NCI-H1105 treated with DMSO at 0.1 percent for 48 hours (cell line): ENCODE data around the gene ST3GAL4.

Experiments
- DNase-seq: peaks from one replicate; lab custom pipeline; 2025; lab: John Stamatoyannopoulos, UW

Gene ST3GAL4

DNA sequence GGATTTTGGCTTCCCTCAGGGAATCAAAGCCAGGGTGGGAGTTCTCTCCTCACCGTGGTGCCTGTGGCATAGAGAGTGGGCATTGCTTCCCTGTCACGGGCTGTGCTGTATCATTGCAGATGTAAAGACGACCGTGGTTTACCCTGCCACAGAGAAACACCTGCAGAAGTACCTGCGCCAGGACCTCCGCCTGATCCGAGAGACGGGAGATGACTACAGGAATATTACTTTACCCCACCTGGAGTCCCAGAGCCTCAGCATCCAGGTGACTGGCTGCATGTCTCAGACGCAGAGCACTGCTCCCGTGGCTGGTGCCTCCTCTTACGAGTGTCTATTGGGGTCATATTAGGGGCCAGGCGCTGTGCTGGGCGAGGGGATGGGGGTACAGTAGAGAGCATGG is 24.2 kb upstream of the ST3GAL4 start:
- no peak for DNase-seq

- no peak for DNase-seq
These were observed 23.2 kb upstream of the ST3GAL4 start for GRCh38 chr11:126332221-126332711.

DNA sequence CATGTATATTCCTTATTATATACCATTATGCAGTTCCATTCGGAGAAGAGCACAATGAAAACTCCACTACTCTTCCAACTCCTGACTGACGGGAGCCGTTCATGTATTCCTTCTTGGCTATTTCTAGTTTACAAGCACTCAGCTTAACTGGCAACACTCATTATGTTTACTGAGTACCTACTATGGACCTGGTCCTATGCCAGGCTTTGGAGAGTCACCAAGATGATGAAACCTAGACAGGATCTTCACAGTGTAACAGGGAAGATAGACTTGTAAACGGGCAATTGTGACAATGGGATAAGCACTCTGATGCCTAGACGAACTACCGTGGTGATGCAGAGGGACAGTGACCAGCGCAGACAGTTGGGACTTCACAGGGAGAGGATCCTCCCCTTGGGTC is 22.3 kb upstream of the ST3GAL4 start:
- no peak for DNase-seq

GRCh38 chr11:126334659-126335462 is 20.6 kb upstream of the ST3GAL4 start:
- DNase-seq: no peak

GRCh38 chr11:126335463-126335760 is 20.1 kb upstream of the ST3GAL4 start:
- no peak for DNase-seq

DNA sequence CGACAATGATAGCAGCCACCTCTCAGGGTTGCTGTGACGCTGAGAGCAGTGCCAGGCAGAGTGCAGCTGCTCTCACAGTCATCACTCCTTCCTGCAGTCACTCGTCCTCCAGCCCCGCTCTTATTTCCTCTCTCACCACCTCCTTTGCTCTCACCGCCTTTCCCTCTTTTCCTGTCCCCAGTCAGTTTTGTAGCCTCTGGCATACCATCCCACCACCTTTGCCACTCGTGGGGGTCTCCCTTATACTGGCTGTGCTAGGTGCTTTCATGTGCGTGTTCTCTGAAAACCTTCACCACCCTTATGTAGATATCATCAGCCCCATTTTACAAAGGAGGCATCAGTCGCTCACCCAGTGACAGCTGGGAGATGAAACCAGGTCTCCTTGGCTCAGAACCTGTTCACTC is 19.3 kb upstream of the ST3GAL4 start:
- DNase-seq: no peak

DNA sequence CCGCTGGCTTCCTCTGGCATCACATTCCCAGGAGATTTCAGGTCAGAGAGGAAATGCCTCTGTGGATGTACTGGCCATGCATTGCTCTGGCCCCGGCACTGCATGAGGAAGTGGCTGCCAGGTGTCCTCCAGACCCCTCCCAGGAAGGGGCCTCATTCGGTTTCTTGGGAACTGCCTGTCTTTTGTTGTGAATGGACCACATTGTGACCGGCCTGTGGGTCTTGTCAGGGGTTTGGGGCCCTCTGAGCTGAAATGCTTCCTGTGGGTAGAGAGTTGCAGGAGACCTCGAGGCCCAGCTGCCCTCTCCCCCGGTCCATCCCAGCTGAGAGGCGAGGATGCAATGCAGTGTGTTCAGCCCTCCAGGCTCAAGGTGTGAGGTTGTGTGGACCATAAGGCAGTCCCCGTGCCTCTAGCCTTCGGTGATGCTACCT is 18.8 kb upstream of the ST3GAL4 start:
- no peak for DNase-seq

- no peak for DNase-seq
These were observed 18.4 kb upstream of the ST3GAL4 start for GRCh38 chr11:126337126-126337473.

GRCh38 chr11:126337474-126338241 is 17.8 kb upstream of the ST3GAL4 start:
- no peak for DNase-seq

DNA sequence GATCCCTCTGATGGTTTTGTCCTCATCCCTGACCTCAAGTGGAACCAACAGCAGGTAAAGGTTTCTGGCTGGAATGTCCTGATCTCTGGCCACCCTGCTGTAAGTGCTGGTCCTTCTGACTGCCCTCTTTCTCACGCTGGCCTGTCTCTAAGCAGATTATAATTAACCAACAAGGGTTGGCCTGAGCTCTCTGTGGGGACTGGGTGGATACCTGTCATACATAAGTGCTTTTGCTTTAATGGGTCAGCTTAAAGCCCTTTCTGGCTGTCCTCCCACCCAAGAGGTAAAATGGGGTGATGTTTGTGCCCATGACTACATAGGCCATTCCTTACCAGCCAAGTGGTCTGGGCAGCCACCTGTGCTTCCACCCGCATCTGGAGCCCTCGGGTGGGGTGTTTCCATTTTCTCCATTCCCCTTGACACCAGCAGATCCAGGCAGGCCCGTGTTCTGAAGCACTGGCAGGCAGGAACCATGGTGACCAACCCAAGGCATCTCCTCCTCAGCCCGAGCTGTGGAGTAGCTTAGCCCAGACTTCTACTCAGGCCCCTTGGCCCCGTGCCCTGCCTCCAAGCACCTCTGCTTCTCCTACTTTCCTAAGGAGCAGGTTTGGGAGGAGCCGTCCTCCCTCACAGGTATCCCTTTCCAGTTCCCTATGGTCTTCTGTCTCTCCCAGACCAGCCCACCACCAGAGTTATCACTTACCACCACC is 17.0 kb upstream of the ST3GAL4 start:
- no peak for DNase-seq

- no peak for DNase-seq
These were observed 16.2 kb upstream of the ST3GAL4 start for GRCh38 chr11:126339073-126339862.

GRCh38 chr11:126339863-126340434 is 15.5 kb upstream of the ST3GAL4 start:
- DNase-seq: no peak

DNA sequence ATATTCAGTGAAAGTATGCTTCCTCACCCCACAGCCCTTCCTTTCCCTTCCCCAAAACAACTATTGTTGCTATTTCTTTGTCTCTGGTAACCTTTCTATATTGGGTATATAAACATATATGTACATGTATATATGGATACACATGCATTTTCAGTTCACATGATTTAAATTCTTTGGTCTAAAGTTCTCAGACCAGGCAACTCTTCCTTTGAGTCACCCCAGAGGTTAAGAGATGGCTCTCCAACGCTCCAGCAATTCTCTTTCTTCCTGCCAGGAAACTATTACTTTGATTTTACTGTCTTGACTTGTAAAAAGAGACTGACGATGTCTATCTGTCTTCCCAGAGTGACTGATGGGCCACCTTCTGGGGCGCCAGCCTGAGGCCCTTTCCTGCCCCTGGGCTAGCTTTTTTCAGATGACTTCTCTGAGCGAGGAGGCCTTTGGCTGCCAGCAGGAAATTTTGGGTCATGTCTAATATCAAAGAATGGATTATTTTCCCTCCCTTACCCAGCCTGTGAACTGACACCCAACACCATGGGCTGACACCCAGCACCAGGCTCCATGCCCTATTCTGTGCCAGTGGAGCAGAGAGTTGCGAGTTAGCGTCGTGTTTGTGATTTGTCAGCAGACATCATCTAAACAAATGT is 14.4 kb upstream of the ST3GAL4 start:
- no peak for DNase-seq

GRCh38 chr11:126341760-126342161 is 13.7 kb upstream of the ST3GAL4 start:
- DNase-seq: no peak

DNA sequence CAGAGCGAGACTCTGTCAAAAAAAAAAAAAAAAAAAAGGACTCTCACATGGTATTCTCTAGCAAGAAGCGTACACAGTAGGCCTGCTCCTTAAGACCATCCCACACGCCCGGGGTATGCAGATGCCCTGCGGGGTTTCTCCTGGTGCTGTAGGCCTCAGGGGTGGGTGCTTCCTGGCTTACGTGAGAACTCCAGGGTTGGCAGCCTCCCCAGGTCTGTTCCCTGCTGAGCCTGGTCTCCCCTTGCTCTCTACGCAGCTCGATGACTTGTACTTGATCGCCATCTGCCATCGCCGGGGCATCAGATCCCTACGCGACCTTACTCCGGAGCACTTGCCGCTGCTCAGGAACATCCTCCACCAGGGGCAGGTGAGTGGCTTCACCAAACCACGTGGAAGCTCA is 12.4 kb upstream of the ST3GAL4 start:
- DNase-seq: no peak

DNA sequence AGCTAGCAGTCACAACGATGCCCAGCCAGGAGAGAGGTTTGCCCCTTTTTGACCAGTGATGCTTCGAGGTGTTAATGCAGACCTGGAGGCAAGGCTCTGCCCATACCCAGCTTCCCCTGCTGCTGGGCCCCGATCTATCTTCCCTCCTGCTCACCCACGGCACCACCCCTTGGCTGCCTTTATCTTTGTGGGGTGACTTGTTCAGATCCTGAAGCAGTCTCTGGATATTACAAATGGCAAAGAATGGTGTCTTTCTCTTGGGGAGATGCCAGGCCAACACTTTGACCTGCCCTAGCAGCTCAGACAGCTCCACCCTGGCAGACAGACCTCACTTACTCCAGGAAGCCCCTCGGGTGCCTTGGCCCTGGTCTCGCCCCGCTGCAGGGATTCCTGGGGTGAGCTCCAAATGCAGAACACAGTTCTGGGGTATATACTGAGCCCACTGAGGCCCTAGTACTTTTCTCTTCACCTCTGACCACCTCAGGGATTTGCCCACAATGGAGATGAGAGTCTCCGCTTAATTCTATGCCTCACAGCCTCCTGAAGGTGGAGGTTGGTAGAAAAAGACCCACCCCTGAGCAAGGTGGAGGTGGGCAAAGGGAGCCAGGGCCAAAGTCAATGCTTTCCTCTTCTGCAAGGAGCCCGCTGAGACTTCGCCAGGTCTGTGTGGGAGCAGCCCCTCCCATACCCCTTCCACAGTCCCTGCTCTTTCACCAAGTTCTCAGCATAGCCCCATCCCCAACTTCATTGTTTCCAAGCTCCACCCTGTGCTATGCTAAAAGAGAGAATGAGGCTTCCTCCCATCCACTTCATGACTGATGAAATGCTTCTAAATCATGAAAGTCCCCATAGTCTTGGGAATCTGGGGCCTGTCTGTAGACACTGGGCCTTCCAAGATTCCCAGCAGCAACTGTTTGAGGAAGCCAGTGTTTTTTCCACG is 11.1 kb upstream of the ST3GAL4 start:
- DNase-seq: no peak

GRCh38 chr11:126345283-126345682 is 10.2 kb upstream of the ST3GAL4 start:
- no peak for DNase-seq

GRCh38 chr11:126345759-126346585 is 9.5 kb upstream of the ST3GAL4 start:
- no peak for DNase-seq

GRCh38 chr11:126346586-126346940 is 8.9 kb upstream of the ST3GAL4 start:
- DNase-seq: no peak
